Loucy (cell line): ENCODE results near the gene ARHGAP42.

Source experiments
- H2AFZ ChIP-seq: fragments of 200-600 bp; sonication (generic); 2 replicates; pipeline ENCODE4 v1.6.0; 2016; ENCODE audit warnings: antibody characterized with exemption, mild to moderate bottlenecking, low read length, moderate library complexity
- H3F3A ChIP-seq: fragments of 200-600 bp; 2 replicates; pipeline ENCODE4 v1.6.0; 2016; ENCODE audit warnings: antibody characterized with exemption, low read depth, mild to moderate bottlenecking
- H3K27me3 ChIP-seq: fragments of 200-600 bp; sonication (generic); 2 replicates; pipeline ENCODE4 v1.6.1; 2014; ENCODE audit warnings: low read length, mild to moderate bottlenecking; ENCODE audit not compliant: insufficient read depth, poor library complexity, severe bottlenecking
- H3K36me3 ChIP-seq: fragments of 200-600 bp; sonication (generic); 2 replicates; pipeline ENCODE4 v1.6.1; 2016; ENCODE audit warnings: low read length; ENCODE audit not compliant: insufficient read depth
- H3K4me1 ChIP-seq: fragments of 200-600 bp; sonication (generic); 2 replicates; pipeline ENCODE4 v1.5.1; 2014; ENCODE audit warnings: low read length, mild to moderate bottlenecking; ENCODE audit not compliant: insufficient read depth, poor library complexity, severe bottlenecking
- H3K4me2 ChIP-seq: fragments of 200-600 bp; sonication (generic); 2 replicates; pipeline ENCODE4 v1.6.0; 2014; ENCODE audit warnings: antibody characterized with exemption, low read length, low read depth, mild to moderate bottlenecking; ENCODE audit not compliant: poor library complexity, severe bottlenecking
- H3K4me3 ChIP-seq: fragments of 200-600 bp; sonication (generic); 2 replicates; pipeline ENCODE4 v1.5.1; 2014; ENCODE audit warnings: low read length, mild to moderate bottlenecking, mixed read lengths; ENCODE audit not compliant: poor library complexity, severe bottlenecking
- H3K79me2 ChIP-seq: fragments of 200-600 bp; sonication (generic); 2 replicates; pipeline ENCODE4 v1.6.1; 2014; ENCODE audit warnings: low read length; ENCODE audit not compliant: insufficient read depth
- H3K9ac ChIP-seq: fragments of 200-600 bp; sonication (generic); 2 replicates; pipeline ENCODE4 v1.6.0; 2014; ENCODE audit warnings: mild to moderate bottlenecking, low read depth, low read length, moderate library complexity; ENCODE audit not compliant: poor library complexity, severe bottlenecking
- H3K9me2 ChIP-seq: fragments of 200-600 bp; sonication (generic); replicated peaks from 2 replicates; pipeline ENCODE4 v1.6.1; 2016; ENCODE audit warnings: low read depth, low read length, mixed read lengths
- H3K9me3 ChIP-seq: fragments of 200-600 bp; sonication (generic); 2 replicates; pipeline ENCODE4 v1.6.1; 2014; ENCODE audit warnings: mild to moderate bottlenecking, antibody characterized with exemption, low read length, low read depth; ENCODE audit not compliant: insufficient read depth
- H4K20me1 ChIP-seq: fragments of 200-600 bp; sonication (generic); 2 replicates; pipeline ENCODE4 v1.6.0; 2014; ENCODE audit warnings: antibody characterized with exemption, low read length, mild to moderate bottlenecking; ENCODE audit not compliant: insufficient read depth, poor library complexity, severe bottlenecking
- EZH2phosphoT487 ChIP-seq: fragments of 200-600 bp; IDR thresholded peaks from 2 replicates; pipeline ENCODE4 v1.6.1; 2018; ENCODE audit warnings: antibody characterized with exemption, mild to moderate bottlenecking, moderate library complexity, borderline replicate concordance
- TF ChIP-seq, protein P1 (sequence below): fragments of 200-600 bp; sonication (generic); conservative IDR thresholded peaks from 2 replicates; pipeline ENCODE4 v1.5.1; 2014; ENCODE audit warnings: mild to moderate bottlenecking, antibody characterized with exemption, low read length

Gene ARHGAP42

DNA sequence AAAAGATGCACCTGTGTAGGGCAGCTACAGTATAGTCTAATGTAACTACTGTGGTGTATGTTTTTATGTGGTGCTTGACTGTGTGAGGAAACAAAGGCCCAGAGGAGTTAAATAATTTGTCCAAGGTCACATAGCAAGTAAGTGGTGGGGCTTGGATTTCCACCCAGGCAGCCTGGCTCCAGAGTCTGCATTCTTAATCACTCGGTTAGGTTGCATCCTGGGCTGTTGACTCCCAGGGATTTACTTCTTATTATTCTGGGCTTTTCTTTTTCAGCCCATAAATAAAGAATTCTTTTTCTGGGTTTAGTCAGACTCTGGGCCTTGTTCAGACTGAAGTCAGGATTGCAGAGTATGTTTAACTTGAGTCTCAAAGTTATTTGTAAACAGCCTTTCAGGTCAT, 82.1 kb downstream of the ARHGAP42 start:
- H3K27me3 ChIP-seq: no peaks in the 10 kb centered on the region
- no peaks in the 10 kb centered on the region for H3K36me3 ChIP-seq
- no peak overlapping the region for H3K4me3 ChIP-seq
- no peak overlapping the region for H3K4me2 ChIP-seq
- no peaks in the 10 kb centered on the region for H3K4me1 ChIP-seq
- no peak overlapping the region for H2AFZ ChIP-seq
- TF ChIP-seq, protein P1, sequence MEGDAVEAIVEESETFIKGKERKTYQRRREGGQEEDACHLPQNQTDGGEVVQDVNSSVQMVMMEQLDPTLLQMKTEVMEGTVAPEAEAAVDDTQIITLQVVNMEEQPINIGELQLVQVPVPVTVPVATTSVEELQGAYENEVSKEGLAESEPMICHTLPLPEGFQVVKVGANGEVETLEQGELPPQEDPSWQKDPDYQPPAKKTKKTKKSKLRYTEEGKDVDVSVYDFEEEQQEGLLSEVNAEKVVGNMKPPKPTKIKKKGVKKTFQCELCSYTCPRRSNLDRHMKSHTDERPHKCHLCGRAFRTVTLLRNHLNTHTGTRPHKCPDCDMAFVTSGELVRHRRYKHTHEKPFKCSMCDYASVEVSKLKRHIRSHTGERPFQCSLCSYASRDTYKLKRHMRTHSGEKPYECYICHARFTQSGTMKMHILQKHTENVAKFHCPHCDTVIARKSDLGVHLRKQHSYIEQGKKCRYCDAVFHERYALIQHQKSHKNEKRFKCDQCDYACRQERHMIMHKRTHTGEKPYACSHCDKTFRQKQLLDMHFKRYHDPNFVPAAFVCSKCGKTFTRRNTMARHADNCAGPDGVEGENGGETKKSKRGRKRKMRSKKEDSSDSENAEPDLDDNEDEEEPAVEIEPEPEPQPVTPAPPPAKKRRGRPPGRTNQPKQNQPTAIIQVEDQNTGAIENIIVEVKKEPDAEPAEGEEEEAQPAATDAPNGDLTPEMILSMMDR: no peak
- no peak for TF ChIP-seq EZH2phosphoT487
- no peaks in the 10 kb centered on the region for H4K20me1 ChIP-seq
- H3K9me3 ChIP-seq: no peaks in the 10 kb centered on the region
- H3K9me2 ChIP-seq: no peaks in the 10 kb centered on the region
- H3K79me2 ChIP-seq: no peaks in the 10 kb centered on the region
- no peaks in the 10 kb centered on the region for H3F3A ChIP-seq
- H3K9ac ChIP-seq: no peak overlapping the region

DNA sequence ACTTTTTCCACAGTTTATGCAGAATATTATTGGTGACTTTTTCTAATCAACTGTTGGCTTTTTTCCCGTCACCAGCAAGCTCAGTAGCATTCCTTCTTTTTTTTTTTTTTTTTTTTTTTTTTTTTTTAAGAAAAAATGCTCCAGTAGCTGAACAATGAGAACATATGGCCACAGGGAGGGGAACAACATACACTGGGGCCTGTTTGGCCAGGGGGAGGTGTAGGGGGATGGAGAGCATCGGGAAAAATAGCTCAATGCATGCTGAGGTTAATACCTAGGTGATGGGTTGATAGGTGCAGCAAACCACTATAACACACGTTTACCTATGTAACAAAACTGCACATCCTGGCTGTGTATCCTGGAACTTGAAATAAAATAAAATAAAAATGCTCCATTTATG, 82.5 kb downstream of the ARHGAP42 start:
- H3K79me2 ChIP-seq: no peaks in the 10 kb centered on the region

DNA sequence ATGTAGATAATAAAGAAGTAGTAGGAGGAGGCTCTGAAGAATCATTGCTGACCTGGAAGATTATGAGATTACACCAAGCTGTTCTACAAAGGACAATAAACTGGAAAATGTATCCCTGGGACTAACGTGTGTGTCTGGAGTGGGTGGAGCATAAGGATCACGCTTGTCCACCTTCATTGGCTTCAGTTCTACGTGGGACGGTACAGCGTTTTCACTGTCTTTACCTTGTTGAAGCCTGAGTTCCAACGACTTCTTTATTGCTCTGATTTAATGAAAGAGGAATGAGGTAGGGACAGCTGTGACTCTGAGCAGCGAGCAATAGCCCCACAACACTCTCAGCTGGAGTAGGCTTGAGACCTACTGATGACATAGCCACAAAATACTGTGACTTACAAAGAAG, 87.0 kb downstream of the ARHGAP42 start:
- Histone ChIP-seq H3F3A (no peaks in the 10 kb centered on the region), H3K4me1 (no peaks in the 10 kb centered on the region), H3K9ac (no peak overlapping the region), H2AFZ (no peak overlapping the region), H3K36me3 (no peaks in the 10 kb centered on the region), H3K4me2 (no peak overlapping the region), H3K9me3 (no peaks in the 10 kb centered on the region), H3K27me3 (no peaks in the 10 kb centered on the region), H3K79me2 (no peaks in the 10 kb centered on the region), H3K4me3 (no peak overlapping the region), H3K9me2 (no peaks in the 10 kb centered on the region), H4K20me1 (no peaks in the 10 kb centered on the region)
- TF ChIP-seq, protein P1: no peak
- no peak for TF ChIP-seq EZH2phosphoT487

More for the DNA sequence above, 82.5 kb downstream of the ARHGAP42 start:
- Histone ChIP-seq H3F3A (no peaks in the 10 kb centered on the region), H2AFZ (no peak overlapping the region), H3K4me2 (no peak overlapping the region), H3K9me2 (no peaks in the 10 kb centered on the region), H3K4me1 (no peaks in the 10 kb centered on the region), H3K36me3 (no peaks in the 10 kb centered on the region), H3K9me3 (no peaks in the 10 kb centered on the region), H3K9ac (no peak overlapping the region), H4K20me1 (no peaks in the 10 kb centered on the region), H3K27me3 (no peaks in the 10 kb centered on the region), H3K4me3 (no peak overlapping the region)
- TF ChIP-seq, protein P1: no peak
